Mesothelial cell of epicardium (in vitro differentiated cells): Measurements from ENCODE around the gene GPSM1. TPM values are rescaled to one million over a fixed set of nuclear protein-coding genes. Genes with fewer than 3 reads are reported as not detected.

ENCODE experiments used
- DNase-seq, 2 experiments: peaks; one replicate each; pipeline ENCODE4 v3.0.0; 2021; ENCODE audit warnings: low spot score in 2 of 2; ENCODE audit not compliant: unreplicated experiment in 2 of 2
- H3K27ac Mint-ChIP-seq: 2 replicates; pipeline ENCODE4 v1.8.0; 2021; ENCODE audit warnings: mixed read lengths
- H3K27me3 Mint-ChIP-seq: 2 replicates; pipeline ENCODE4 v1.8.0; 2021; ENCODE audit warnings: low read depth, mixed read lengths
- H3K36me3 Mint-ChIP-seq: 2 replicates; pipeline ENCODE4 v1.8.0; 2021; ENCODE audit warnings: mixed read lengths
- H3K4me1 Mint-ChIP-seq: 2 replicates; pipeline ENCODE4 v1.8.0; 2021; ENCODE audit warnings: mixed read lengths
- H3K4me3 Mint-ChIP-seq: 2 replicates; pipeline ENCODE4 v1.8.0; 2021; ENCODE audit warnings: mild to moderate bottlenecking, moderate library complexity, mixed read lengths
- H3K9me3 Mint-ChIP-seq: 2 replicates; pipeline ENCODE4 v1.8.0; 2021; ENCODE audit warnings: mixed read lengths
- CTCF ChIP-seq: fragments of 200-600 bp; sonication (generic); IDR thresholded peaks from one replicate; pipeline ENCODE4 v1.5.0; 2021; ENCODE audit warnings: antibody characterized with exemption; ENCODE audit not compliant: unreplicated experiment
- total RNA-seq: library from RNA; stranded (reverse); gene quantifications from 3 replicates; pipeline ENCODE4 v1.2.1, GENCODE V29; 2021

GPSM1 gene
- total RNA-seq, 1 donor from 2014 or later: 102 TPM

GRCh38 chr9:136321561-136321960, 5.8 kb upstream of the GPSM1 start:
- DNase-seq: no peak
- Mint-ChIP-seq H3K4me1 (peaks cover 13% of the 10 kb centered on the region), H3K36me3 (no peaks in the 10 kb centered on the region), H3K27me3 (no peaks in the 10 kb centered on the region), H3K9me3 (peaks cover 11% of the 10 kb centered on the region), H3K4me3 (no peak overlapping the region), H3K27ac (no peak overlapping the region)
- no peak for TF ChIP-seq CTCF

GRCh38 chr9:136322756-136323330, 4.5 kb upstream of the GPSM1 start:
- Mint-ChIP-seq H3K27ac (no peak overlapping the region), H3K36me3 (no peaks in the 10 kb centered on the region), H3K9me3 (peaks cover 11% of the 10 kb centered on the region), H3K4me1 (peaks cover 16% of the 10 kb centered on the region), H3K4me3 (no peak overlapping the region), H3K27me3 (no peaks in the 10 kb centered on the region)
- no peak for TF ChIP-seq CTCF
- no peak for DNase-seq

GRCh38 chr9:136323371-136323789, 4.0 kb upstream of the GPSM1 start:
- Mint-ChIP-seq H3K27ac (no peak overlapping the region), H3K4me1 (peaks cover 16% of the 10 kb centered on the region), H3K9me3 (peaks cover 11% of the 10 kb centered on the region), H3K36me3 (no peaks in the 10 kb centered on the region), H3K27me3 (no peaks in the 10 kb centered on the region), H3K4me3 (no peak overlapping the region)
- TF ChIP-seq CTCF: no peak
- no peak for DNase-seq

- Mint-ChIP-seq H3K36me3 (no peaks in the 10 kb centered on the region), H3K4me3 (no peak overlapping the region), H3K27me3 (no peaks in the 10 kb centered on the region), H3K9me3 (peaks cover 11% of the 10 kb centered on the region), H3K4me1 (peaks cover 28% of the 10 kb centered on the region), H3K27ac (peak overlapping the region; percentile 12)
- no peak for TF ChIP-seq CTCF
- DNase-seq: no peak
Observed at GRCh38 chr9:136324501-136325300, 2.6 kb upstream of the GPSM1 start.

- Mint-ChIP-seq H3K4me1 (peaks cover 28% of the 10 kb centered on the region), H3K9me3 (peaks cover 11% of the 10 kb centered on the region), H3K27ac (peak overlapping the region; percentile 19), H3K4me3 (no peak overlapping the region), H3K36me3 (no peaks in the 10 kb centered on the region), H3K27me3 (no peaks in the 10 kb centered on the region)
- DNase-seq: no peak
- TF ChIP-seq CTCF: no peak
Observed at GRCh38 chr9:136325358-136325757, 2.0 kb upstream of the GPSM1 start.
